ENCODE results near the gene MEIOSIN. TPM values are rescaled to one million over a fixed set of nuclear protein-coding genes. Genes with fewer than 3 reads are reported as not detected.

The MEIOSIN gene
- polyA plus RNA-seq, 1 of the 3 experiments (the other 2 are of a cell fraction): 0.03 TPM

GRCh38 chr19:45780146-45780447, 46.9 kb downstream of the MEIOSIN start:
- CTCF ChIA-PET: no interaction called here
- Histone ChIP-seq H4K20me1 (ENCODE audit: insufficient read depth) (0 out of 2 replicates have a peak, but pooled peaks cover 8% of the 10 kb centered on the region), H3K27me3 (ENCODE audit: insufficient read depth) (no peaks in the 10 kb centered on the region), H3K9me3 (no peaks in the 10 kb centered on the region), H3K27ac (ENCODE audit: low read depth in 2 of 2, low read length in 1 of 2) (no peak overlapping the region), H3K79me2 (ENCODE audit: insufficient read depth) (peaks cover 37% of the 10 kb centered on the region), H3F3A (replicated peaks; ENCODE audit: insufficient read depth) (peaks cover 23% of the 10 kb centered on the region), H3K9ac (no peak overlapping the region), H2AFZ (ENCODE audit: low read depth) (no peak overlapping the region), H3K4me2 (peak overlapping the region; percentile 90; the same call in 1 of the 2 replicates), H3K4me3 (ENCODE audit: low read depth in 2 of 2, low read length in 1 of 2) (no peak overlapping the region), H3K36me3 (replicated peaks in 1 of 2; ENCODE audit: control insufficient read depth in 1 of 2, insufficient read depth in 2 of 2, low read length in 1 of 2) (peaks cover 15 to 40% of the 10 kb centered on the region in 2 experiments), H3K9me2 (no peaks in the 10 kb centered on the region), H3K4me1 (ENCODE audit: control insufficient read depth in 1 of 2, insufficient read depth in 2 of 2, low read depth in 1 of 2, low read length in 1 of 2) (peaks cover 22 to 30% of the 10 kb centered on the region in 2 experiments; a peak in 3 of 4 replicates)
- no peak for DNase-seq
- POLR2A ChIA-PET: no interaction called here
- no peak for TF ChIP-seq YY1 (IDR thresholded peaks at IDR 0.05; ENCODE audit: low read depth)
- no peak for TF ChIP-seq USF1 (IDR thresholded peaks at IDR 0.05; ENCODE audit: borderline replicate concordance, low read depth)
- TF ChIP-seq, protein P1, sequence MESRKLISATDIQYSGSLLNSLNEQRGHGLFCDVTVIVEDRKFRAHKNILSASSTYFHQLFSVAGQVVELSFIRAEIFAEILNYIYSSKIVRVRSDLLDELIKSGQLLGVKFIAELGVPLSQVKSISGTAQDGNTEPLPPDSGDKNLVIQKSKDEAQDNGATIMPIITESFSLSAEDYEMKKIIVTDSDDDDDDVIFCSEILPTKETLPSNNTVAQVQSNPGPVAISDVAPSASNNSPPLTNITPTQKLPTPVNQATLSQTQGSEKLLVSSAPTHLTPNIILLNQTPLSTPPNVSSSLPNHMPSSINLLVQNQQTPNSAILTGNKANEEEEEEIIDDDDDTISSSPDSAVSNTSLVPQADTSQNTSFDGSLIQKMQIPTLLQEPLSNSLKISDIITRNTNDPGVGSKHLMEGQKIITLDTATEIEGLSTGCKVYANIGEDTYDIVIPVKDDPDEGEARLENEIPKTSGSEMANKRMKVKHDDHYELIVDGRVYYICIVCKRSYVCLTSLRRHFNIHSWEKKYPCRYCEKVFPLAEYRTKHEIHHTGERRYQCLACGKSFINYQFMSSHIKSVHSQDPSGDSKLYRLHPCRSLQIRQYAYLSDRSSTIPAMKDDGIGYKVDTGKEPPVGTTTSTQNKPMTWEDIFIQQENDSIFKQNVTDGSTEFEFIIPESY (IDR thresholded peaks at IDR 0.05; ENCODE audit: borderline replicate concordance, low read depth): no peak
- no peak for TF ChIP-seq SIN3A (IDR thresholded peaks at IDR 0.05; ENCODE audit: borderline replicate concordance, low read depth, low read length)
- TF ChIP-seq ELF1 (IDR thresholded peaks at IDR 0.05): no peak
- no peak for TF ChIP-seq RCOR1 (IDR thresholded peaks at IDR 0.05; ENCODE audit: low read length)
- TF ChIP-seq, protein P2, sequence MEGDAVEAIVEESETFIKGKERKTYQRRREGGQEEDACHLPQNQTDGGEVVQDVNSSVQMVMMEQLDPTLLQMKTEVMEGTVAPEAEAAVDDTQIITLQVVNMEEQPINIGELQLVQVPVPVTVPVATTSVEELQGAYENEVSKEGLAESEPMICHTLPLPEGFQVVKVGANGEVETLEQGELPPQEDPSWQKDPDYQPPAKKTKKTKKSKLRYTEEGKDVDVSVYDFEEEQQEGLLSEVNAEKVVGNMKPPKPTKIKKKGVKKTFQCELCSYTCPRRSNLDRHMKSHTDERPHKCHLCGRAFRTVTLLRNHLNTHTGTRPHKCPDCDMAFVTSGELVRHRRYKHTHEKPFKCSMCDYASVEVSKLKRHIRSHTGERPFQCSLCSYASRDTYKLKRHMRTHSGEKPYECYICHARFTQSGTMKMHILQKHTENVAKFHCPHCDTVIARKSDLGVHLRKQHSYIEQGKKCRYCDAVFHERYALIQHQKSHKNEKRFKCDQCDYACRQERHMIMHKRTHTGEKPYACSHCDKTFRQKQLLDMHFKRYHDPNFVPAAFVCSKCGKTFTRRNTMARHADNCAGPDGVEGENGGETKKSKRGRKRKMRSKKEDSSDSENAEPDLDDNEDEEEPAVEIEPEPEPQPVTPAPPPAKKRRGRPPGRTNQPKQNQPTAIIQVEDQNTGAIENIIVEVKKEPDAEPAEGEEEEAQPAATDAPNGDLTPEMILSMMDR (IDR thresholded peaks at IDR 0.05): no peak
- no peak for TF ChIP-seq JUND (IDR thresholded peaks at IDR 0.05)
- no peak for TF ChIP-seq GABPA (IDR thresholded peaks at IDR 0.05; ENCODE audit: low read depth)
- TF ChIP-seq MEF2A (IDR thresholded peaks at IDR 0.05; ENCODE audit: borderline replicate concordance, low read depth): no peak
- no peak for TF ChIP-seq SMC3 (IDR thresholded peaks at IDR 0.05; ENCODE audit: low read depth, low read length)
- TF ChIP-seq FOSL2 (IDR thresholded peaks at IDR 0.05; ENCODE audit: borderline replicate concordance, low read depth): no peak
- TF ChIP-seq GATA2 (CRISPR knock-in tag; IDR thresholded peaks at IDR 0.05): no peak
- no peak for TF ChIP-seq RAD21 (IDR thresholded peaks at IDR 0.05; ENCODE audit: low read length)
- no peak for TF ChIP-seq EP300 (IDR thresholded peaks at IDR 0.05; ENCODE audit: borderline replicate concordance in 1 of 2, low read depth in 1 of 2, low read length in 1 of 2)
- TF ChIP-seq MAX (IDR thresholded peaks at IDR 0.05; ENCODE audit: low read depth): no peak
- TF ChIP-seq NRF1 (IDR thresholded peaks at IDR 0.05; ENCODE audit: low read depth, low read length): no peak
- TF ChIP-seq MXI1 (IDR thresholded peaks at IDR 0.05; ENCODE audit: low read depth, low read length): no peak
- no peak for TF ChIP-seq TCF12 (IDR thresholded peaks at IDR 0.05)
- WGBS (ENCODE audit: low lambda C conversion rate): 87% methylated on average over 4 of the region's 4 CpGs

All from SK-N-SH (cell line).